HEK293T (cell line): ENCODE data around the gene FAM170B.

Source experiments
- ARNT ChIP-seq: fragments of 450-650 bp; IDR thresholded peaks from 2 replicates; pipeline ENCODE4 v1.6.1; 2017; ENCODE audit warnings: mild to moderate bottlenecking
- HDGF ChIP-seq: fragments of 450-650 bp; IDR thresholded peaks from 2 replicates; pipeline ENCODE4 v1.6.1; 2017; ENCODE audit warnings: antibody characterized with exemption, borderline replicate concordance
- NFRKB ChIP-seq: fragments of 450-650 bp; IDR thresholded peaks from 2 replicates; pipeline ENCODE4 v1.6.1; 2016; ENCODE audit warnings: mild to moderate bottlenecking, moderate library complexity
- SP1 ChIP-seq: fragments of 450-650 bp; IDR thresholded peaks from 2 replicates; pipeline ENCODE4 v1.6.1; 2017
- SUZ12 ChIP-seq: fragments of 450-650 bp; IDR thresholded peaks from 2 replicates; pipeline ENCODE4 v1.6.1; 2016; ENCODE audit warnings: mild to moderate bottlenecking

- no peak for TF ChIP-seq SUZ12
- TF ChIP-seq ARNT, result no peak
- TF ChIP-seq HDGF, result no peak
- TF ChIP-seq SP1, result no peak
- TF ChIP-seq NFRKB, result no peak
These were observed 23.4 kb upstream of the FAM170B start for GRCh38 chr10:49157229-49157628.
